Stimulated activated CD8-positive, alpha-beta memory T cell treated with anti-CD3 and anti-CD28 coated beads, Interleukin-7, amount 100 ng/mL, for 48 hours (primary cell): ENCODE measurements around the gene VEZT.

Source experiments
- DNase-seq, 2 donors: peaks; one replicate each; pipeline ENCODE4 v3.0.0-alpha.2; 2020; ENCODE audit warnings: low read depth in 1 of 2; ENCODE audit errors: extremely low read depth in 1 of 2

The VEZT gene

DNA sequence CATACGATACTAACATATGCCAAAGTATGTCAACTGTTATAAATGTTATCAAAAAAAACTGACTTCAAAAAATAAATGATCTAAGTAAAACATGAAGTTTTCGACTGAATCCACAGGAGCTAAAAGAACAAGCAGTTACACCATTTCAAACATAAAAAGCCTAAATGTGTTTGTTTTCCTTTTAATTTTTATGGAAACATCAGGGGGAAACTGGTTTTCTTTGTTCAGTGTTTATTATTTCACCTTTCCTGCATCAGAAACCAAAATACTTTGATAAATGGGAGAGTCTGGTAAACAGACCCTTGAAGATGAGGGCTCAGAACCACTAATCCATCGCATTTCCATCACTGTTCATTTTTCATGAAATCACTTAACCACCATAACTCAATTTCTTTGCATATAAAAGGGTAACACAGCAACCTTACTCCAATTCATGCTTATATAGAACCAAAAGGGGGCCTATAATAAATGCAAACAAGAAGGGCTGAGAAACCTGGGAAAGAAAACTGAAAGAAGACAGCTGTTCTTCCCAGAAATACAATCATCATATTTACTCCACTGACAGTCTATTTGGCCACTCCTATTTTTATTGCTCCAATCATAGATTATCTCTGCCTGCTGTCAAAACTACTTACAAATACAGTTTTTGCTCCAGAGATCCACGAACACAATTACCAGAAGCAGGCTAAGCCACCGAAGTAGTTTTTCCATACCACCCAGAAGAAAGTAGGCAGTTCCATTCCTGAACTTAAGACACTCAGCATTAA, 17.3 kb upstream of the VEZT start:
- no peak for DNase-seq

DNA sequence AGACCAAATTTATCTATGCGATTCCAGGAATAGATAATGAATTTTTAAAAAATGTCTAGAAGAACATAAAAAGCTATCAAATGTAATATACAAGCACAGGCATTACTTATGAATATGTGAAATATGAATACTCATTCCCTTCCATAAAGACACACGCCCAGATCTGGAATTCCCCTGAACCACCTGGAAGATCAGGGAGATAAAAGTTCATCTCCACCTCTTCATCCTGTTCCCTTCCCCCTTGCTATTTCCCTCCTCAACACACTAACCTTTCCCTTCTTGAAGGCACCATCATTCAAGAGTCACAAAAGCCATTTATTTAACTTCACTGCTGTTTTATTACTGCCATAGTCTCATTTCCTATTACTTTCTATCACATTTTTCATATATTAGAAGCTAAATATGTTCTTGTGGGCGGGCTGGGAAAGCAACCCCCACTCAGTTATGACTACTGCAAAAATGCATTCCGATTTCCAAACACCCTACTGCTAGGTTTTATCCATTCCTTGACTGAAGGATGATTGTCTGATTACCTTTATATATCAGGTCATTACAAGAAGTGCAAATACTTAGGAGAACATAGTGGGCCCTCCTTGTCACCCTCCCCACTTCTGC, 16.4 kb upstream of the VEZT start:
- DNase-seq = no peak

DNA sequence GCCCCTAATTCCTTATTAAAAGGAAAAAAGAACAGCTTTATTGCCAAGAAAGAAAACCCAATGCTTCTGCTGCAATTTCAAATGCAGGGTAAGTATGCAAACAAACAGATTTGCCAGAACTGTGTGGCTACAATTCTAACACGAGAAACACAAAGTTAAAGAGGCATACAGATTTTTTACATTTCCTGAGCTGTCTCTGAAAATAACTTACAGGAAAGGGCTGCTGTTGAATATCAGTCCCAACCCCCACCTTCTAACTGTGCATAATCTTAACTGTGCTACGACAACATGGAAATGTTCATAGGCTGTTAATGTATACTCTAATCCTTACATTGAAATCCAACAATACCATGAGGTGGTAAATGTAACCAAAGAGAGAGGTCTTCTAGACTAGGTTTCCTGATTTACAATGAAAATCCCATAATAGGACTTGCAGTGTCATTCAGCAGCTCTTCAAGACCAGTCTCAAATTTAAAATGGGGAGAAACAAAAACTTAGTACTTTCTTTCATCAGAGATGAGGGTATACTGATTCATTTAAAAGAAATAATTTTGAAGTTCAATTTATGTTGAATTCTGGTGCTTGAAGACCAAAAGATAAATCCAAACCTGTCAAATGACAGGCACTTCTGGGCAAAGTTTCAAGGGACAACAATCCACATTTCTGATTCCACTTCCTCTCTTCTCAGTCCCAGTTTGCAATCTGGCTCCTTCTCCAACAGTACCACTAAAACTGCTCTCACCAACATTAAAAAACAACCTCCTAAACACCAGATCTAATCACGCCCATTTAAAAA, 14.7 kb upstream of the VEZT start:
- no peak for DNase-seq

DNA sequence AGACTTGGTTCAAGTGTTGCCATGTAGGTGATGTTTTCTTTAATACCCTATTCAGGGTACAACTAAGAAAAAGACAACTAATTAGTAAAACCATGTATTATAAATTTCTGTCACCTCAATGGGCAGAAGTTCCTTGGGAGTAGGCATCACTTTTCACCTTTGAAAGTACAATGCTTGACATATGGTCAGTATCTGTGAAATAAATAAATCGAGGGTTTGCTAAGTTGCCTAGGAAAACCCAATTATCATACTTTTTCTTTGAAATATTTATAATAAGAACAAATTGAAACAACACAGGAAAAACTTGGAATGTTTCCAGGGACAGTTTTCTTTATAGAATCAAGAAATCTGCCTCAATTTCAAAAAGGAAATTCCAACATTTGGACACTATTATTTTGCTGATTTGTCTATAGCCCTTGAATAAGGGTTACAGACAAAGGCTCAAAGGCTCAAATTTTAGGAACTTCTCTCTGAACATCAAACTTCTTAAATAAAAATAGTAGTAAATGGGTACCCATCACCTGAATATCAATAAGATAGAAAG, 14.0 kb upstream of the VEZT start:
- DNase-seq = no peak

- DNase-seq = no peak
Measured at GRCh38 chr12:95204141-95204866, 13.3 kb upstream of the VEZT start.

GRCh38 chr12:95205016-95205624, 12.5 kb upstream of the VEZT start:
- no peak for DNase-seq

- no peak for DNase-seq
Measured at GRCh38 chr12:95205685-95206084, 11.9 kb upstream of the VEZT start.

- no peak for DNase-seq
Measured at GRCh38 chr12:95206916-95207315, 10.7 kb upstream of the VEZT start.

DNA sequence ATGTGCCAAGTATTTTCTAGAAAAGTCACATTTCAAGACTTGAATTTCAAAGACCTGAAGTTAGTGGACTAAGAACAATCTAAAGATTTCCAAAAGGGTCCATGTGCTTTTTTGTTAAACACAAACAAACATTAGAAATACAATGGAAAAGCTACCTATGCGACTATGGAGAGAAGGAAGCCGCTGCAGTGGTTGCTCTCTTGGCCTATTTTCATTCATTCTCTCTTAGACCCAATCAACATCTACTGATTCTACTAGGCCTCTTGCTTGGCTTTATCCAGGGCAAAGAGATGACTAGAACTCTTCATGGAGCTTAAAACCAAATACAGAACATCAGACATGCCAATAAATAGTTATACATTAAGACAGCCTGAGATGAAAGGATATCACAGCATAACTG, 10.2 kb upstream of the VEZT start:
- no peak for DNase-seq

- no peak for DNase-seq
Measured at GRCh38 chr12:95208678-95209077, 8.9 kb upstream of the VEZT start.

DNA sequence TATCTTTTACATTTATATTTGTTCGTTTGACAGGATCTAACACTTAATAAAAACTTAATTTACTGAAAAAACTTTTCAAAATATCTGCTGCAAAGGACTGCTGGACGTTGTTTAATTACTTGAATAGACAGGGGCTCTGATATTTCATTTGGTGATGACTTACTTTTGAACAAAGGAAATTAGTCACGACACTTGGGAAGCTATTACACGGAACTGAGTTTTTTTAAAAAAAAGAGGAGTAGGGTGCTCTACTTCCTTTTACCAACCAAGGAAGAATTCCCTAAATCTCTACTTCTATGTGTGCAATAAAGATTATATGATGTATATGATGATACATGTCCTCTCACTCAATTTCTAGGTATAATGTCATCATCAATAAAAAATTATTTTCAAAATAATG, 5.0 kb upstream of the VEZT start:
- no peak for DNase-seq

- no peak for DNase-seq
Measured at GRCh38 chr12:95213119-95213518, 4.5 kb upstream of the VEZT start.

GRCh38 chr12:95213928-95214327, 3.7 kb upstream of the VEZT start:
- no peak for DNase-seq

GRCh38 chr12:95214466-95214865, 3.1 kb upstream of the VEZT start:
- no peak for DNase-seq

- DNase-seq = no peak
Measured at GRCh38 chr12:95215949-95216348, 1.7 kb upstream of the VEZT start.

GRCh38 chr12:95216711-95217376, 763 bp upstream of the VEZT start:
- DNase-seq = peak in 1 of 2 donors; percentile 7

GRCh38 chr12:95218150-95219133, 835 bp downstream of the VEZT start:
- DNase-seq = peak; percentile 3 to 39

GRCh38 chr12:95220190-95220589, 2.6 kb downstream of the VEZT start:
- no peak for DNase-seq

DNA sequence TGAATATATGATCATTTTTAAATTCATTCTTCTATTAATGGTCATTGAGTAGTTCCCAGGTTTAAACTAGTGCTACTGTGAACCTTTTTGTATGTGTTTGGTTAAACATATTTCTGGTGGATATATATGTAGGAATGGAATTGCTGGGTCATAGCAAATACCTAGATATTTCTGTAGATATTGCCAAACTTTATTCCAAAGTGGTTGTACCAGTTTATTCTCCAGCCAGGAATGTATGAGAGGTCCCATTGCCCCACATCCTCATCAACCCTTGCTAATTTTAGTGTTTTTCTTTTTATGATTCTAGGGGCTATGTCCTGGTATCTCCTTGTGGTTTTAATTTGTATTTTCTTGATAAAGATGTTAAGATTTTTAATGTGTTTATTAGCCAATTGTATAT, 3.1 kb downstream of the VEZT start:
- no peak for DNase-seq
